PFSK-1 (cell line): ENCODE measurements around the gene DLGAP1.

Experiments used
- FOXP2 ChIP-seq: optimal IDR thresholded peaks from 2 replicates; pipeline ENCODE3; 2011; ENCODE audit warnings: borderline replicate concordance, control low read depth, inconsistent platforms; ENCODE audit not compliant: insufficient read depth; ENCODE audit errors: extremely low read length, extremely low read depth
- POLR2AphosphoS5 ChIP-seq: IDR thresholded peaks from 2 replicates; pipeline ENCODE4 v1.6.1; 2012; ENCODE audit warnings: low read depth, mild to moderate bottlenecking, control low read depth, low read length, moderate library complexity
- REST ChIP-seq, 2 experiments: IDR thresholded peaks; 2 replicates each; pipeline versions ENCODE4 v1.6.1 to v1.8.0; 2011 to 2012; ENCODE audit warnings: low read depth in 2 of 2, low read length in 2 of 2, control low read depth in 1 of 2, inconsistent platforms in 1 of 2, mild to moderate bottlenecking in 1 of 2, moderate library complexity in 1 of 2; ENCODE audit not compliant: insufficient read depth in 1 of 2
- SIN3A ChIP-seq: IDR thresholded peaks from 2 replicates; pipeline ENCODE4 v1.6.1; 2012; ENCODE audit warnings: mild to moderate bottlenecking, low read length, moderate library complexity, borderline replicate concordance; ENCODE audit not compliant: insufficient read depth
- TAF1 ChIP-seq: IDR thresholded peaks from 2 replicates; pipeline ENCODE4 v1.6.1; 2012; ENCODE audit warnings: low read length, control low read depth, borderline replicate concordance; ENCODE audit not compliant: insufficient read depth

Gene DLGAP1

GRCh38 chr18:3886575-3887322 lies 568.4 kb downstream of the DLGAP1 start:
- TF ChIP-seq TAF1 (no peak), POLR2AphosphoS5 (no peak), SIN3A (no peak), FOXP2 (no peak), REST (IDR thresholded peaks at IDR 0.05; ENCODE audit: insufficient read depth in 1 of 2, low read depth in 2 of 2, low read length in 2 of 2) (no peak)

GRCh38 chr18:3885209-3885792 lies 569.8 kb downstream of the DLGAP1 start:
- no peak for TF ChIP-seq TAF1
- no peak for TF ChIP-seq REST (IDR thresholded peaks at IDR 0.05; ENCODE audit: insufficient read depth in 1 of 2, low read depth in 2 of 2, low read length in 2 of 2)
- no peak for TF ChIP-seq POLR2AphosphoS5
- TF ChIP-seq SIN3A, result no peak
- TF ChIP-seq FOXP2, result no peak

- TF ChIP-seq FOXP2 (no peak), REST (IDR thresholded peaks at IDR 0.05; ENCODE audit: insufficient read depth in 1 of 2, low read depth in 2 of 2, low read length in 2 of 2) (no peak), TAF1 (no peak), POLR2AphosphoS5 (no peak), SIN3A (no peak)
Observed at GRCh38 chr18:3879836-3880120, 575.3 kb downstream of the DLGAP1 start.

- TF ChIP-seq TAF1, result no peak
- no peak for TF ChIP-seq FOXP2
- TF ChIP-seq SIN3A, result no peak
- no peak for TF ChIP-seq POLR2AphosphoS5
- no peak for TF ChIP-seq REST (IDR thresholded peaks at IDR 0.05; ENCODE audit: insufficient read depth in 1 of 2, low read depth in 2 of 2, low read length in 2 of 2)
Observed at GRCh38 chr18:3879114-3879835, 575.8 kb downstream of the DLGAP1 start.
